ENCODE measurements around the gene SCN9A. TPM values are rescaled to one million over a fixed set of nuclear protein-coding genes. Genes with fewer than 3 reads are reported as not detected.

Gene SCN9A
- total and polyA plus RNA-seq, 2 of the 4 experiments (the other 2 are of a cell fraction) = 40.1 to 135 TPM

DNA sequence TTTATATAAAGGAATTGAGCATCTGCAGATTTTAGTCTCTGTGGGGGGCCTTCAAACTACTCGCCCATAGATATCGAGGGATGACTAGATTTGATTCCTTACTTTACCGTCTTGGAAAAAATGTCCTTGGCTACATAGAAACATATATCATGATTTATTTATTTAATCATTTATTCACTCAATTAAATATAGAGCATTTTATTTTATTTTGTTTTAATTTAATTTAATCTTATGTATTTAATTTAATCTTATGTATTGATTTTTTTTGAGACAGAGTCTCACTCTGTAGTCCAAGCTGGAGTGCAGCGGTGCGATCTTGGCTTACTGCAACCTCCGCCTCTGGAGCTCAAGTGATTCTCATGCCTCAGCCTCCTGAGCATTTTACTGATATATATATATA is 105.4 kb downstream of the SCN9A start:
- H4K8ac ChIP-seq (ENCODE audit: low read depth in 2 of 2, low read length in 2 of 2) = no peak overlapping the region
- no peak overlapping the region for H3K56ac ChIP-seq (ENCODE audit: extremely low read depth, insufficient read depth, low read length)
- ChIA-PET CTCF (interaction anchor here (0.6 kb wide), 1 partner anchor 18 kb away, joined by 3 read pairs; no protein-coding TSS in a partner anchor), POLR2A (ENCODE audit: unreplicated experiment) (no interaction called here)
- H3K4me3 ChIP-seq (ENCODE audit: insufficient read depth, low read depth, low read length) = no peak overlapping the region
- H4K20me1 ChIP-seq (ENCODE audit: insufficient read depth, low read length) = no peaks in the 10 kb centered on the region
- no peak overlapping the region for H3K4me2 ChIP-seq (ENCODE audit: low read depth, low read length)
- H3K9ac ChIP-seq (ENCODE audit: low read depth, low read length) = no peak overlapping the region
- no peak overlapping the region for H4K91ac ChIP-seq (ENCODE audit: insufficient read depth, low read depth, low read length)
- H2BK15ac ChIP-seq (ENCODE audit: low read depth, low read length) = no peak overlapping the region
- intact Hi-C loops (cut with micrococcal nuclease) (no loop called here), in situ Hi-C loops (cut with MboI; ENCODE audit: low sequenced_read_pairs) (no loop called here), dilution Hi-C loops (cut with HindIII; ENCODE audit: low sequenced_read_pairs, unreplicated experiment) (no loop called here)
- no peak overlapping the region for H3K18ac ChIP-seq (ENCODE audit: low read depth, low read length)
- TF ChIP-seq RCOR1 (IDR thresholded peaks at IDR 0.05; ENCODE audit: insufficient replicate concordance, low read length) = no peak
- ATAC-seq (ENCODE audit: low read depth) (no peak), DNase-seq (no peak)
- no peak overlapping the region for H3K23ac ChIP-seq (ENCODE audit: low read depth, low read length)
- no CpG with 5 or more reads among the region's 6 CpGs for WGBS, 2 experiments (ENCODE audit: extremely low coverage in 2 of 2, insufficient read length in 1 of 2)
- no peak overlapping the region for H2AFZ ChIP-seq (replicated peaks; ENCODE audit: low read length, poor library complexity)
- no peak overlapping the region for H2BK5ac ChIP-seq (ENCODE audit: low read depth, low read length, poor library complexity, severe bottlenecking)
- H2AK5ac ChIP-seq (ENCODE audit: low read depth, low read length) = no peak overlapping the region
- no peaks in the 10 kb centered on the region for H3K9me3 ChIP-seq (ENCODE audit: control insufficient read depth, insufficient read depth, low read length)
- no peak overlapping the region for H2BK20ac ChIP-seq (ENCODE audit: low read depth, low read length)
- no peak overlapping the region for H3K4ac ChIP-seq (ENCODE audit: low read depth, low read length)
- no TSS peak for BruUV-seq (replicated peaks)
- H3K4me1 ChIP-seq (ENCODE audit: control insufficient read depth, insufficient read depth, low read length) = no peaks in the 10 kb centered on the region
- no peaks in the 10 kb centered on the region; a peak in 1 of 4 replicates for H3K79me1 ChIP-seq (ENCODE audit: low read depth in 1 of 2, low read length in 2 of 2)
- H3K27ac ChIP-seq (ENCODE audit: insufficient read depth, low read length) = no peak overlapping the region
- H4K5ac ChIP-seq (ENCODE audit: low read depth, low read length) = no peak overlapping the region
- H3K36me3 ChIP-seq (ENCODE audit: control insufficient read depth, insufficient read depth, low read length) = peaks cover 5% of the 10 kb centered on the region; the same call in 1 of the 2 replicates
- H3K9me1 ChIP-seq (ENCODE audit: insufficient read depth, low read length) = no peaks in the 10 kb centered on the region; the same call in 1 of the 2 replicates
- H3K14ac ChIP-seq (replicated peaks; ENCODE audit: low read depth, low read length) = no peak overlapping the region
- no peaks in the 10 kb centered on the region for H3K27me3 ChIP-seq (ENCODE audit: control insufficient read depth, insufficient read depth, low read length)
- H2AK9ac ChIP-seq (replicated peaks; ENCODE audit: low read depth, low read length, poor library complexity) = no peak overlapping the region
- no peak overlapping the region for H2BK120ac ChIP-seq (ENCODE audit: low read depth, low read length)
